Heart right ventricle (tissue), 16 donors: ENCODE measurements around the gene MRC2. TPM values are rescaled to one million over a fixed set of nuclear protein-coding genes. Genes with fewer than 3 reads are reported as not detected.
A peak's percentile ranks its signal among the peaks of the same experiment; 100 is the strongest.
"Not testable (repeated sequence)": the region's sequence is repeated elsewhere in the genome, so short reads cannot be mapped to it uniquely, and the experiment has no call there.

Source experiments
- ATAC-seq, 8 donors: fragments of 200-7000 bp; cut with Tn5 transposase; one replicate each; pipeline ENCODE4 v1.9.1; 2020; ENCODE audit warnings: mild to moderate bottlenecking in 8 of 8, moderate library complexity in 8 of 8, moderate number of reproducible peaks in 1 of 8
- DNase-seq, 2 donors: peaks; one replicate each; pipeline ENCODE4 v3.0.0-alpha.2; 2020
- H3K27ac ChIP-seq, 10 donors: fragments of 200-600 bp; sonication (generic) in 2 of 10; one replicate each; pipeline versions ENCODE4 v1.5.0 to v1.8.0; 2020 to 2022; ENCODE audit warnings: mild to moderate bottlenecking in 3 of 10
- H3K27me3 ChIP-seq, 7 donors: fragments of 200-600 bp; one replicate each; pipeline ENCODE4 v1.8.0; 2021 to 2022; ENCODE audit warnings: mild to moderate bottlenecking in 2 of 7
- H3K36me3 ChIP-seq, 9 donors: fragments of 200-600 bp; sonication (generic) in 1 of 9; one replicate each; pipeline versions ENCODE4 v1.5.0 to v1.8.0; 2020 to 2022; ENCODE audit warnings: mild to moderate bottlenecking in 2 of 9
- H3K4me1 ChIP-seq, 9 donors: fragments of 200-600 bp; sonication (generic) in 1 of 9; one replicate each; pipeline versions ENCODE4 v1.5.0 to v1.8.0; 2020 to 2022; ENCODE audit warnings: mild to moderate bottlenecking in 4 of 9
- H3K4me3 ChIP-seq, 10 donors: fragments of 200-600 bp; sonication (generic) in 2 of 10; one replicate each; pipeline versions ENCODE4 v1.5.0 to v1.8.0; 2020 to 2022; ENCODE audit warnings: mild to moderate bottlenecking in 7 of 10, moderate library complexity in 2 of 10
- H3K9me3 ChIP-seq, 11 donors: fragments of 200-600 bp in 10 of 11; sonication (generic) in 2 of 11; one replicate each; pipeline versions ENCODE4 v1.5.0 to v1.8.0; 2013 to 2022; ENCODE audit warnings: mild to moderate bottlenecking in 2 of 11, control low read depth in 1 of 11, moderate library complexity in 1 of 11
- WGBS, 2 donors: extraction: QIAGEN DNeasy Blood & Tissue Kit; methylation state at CpG; one replicate each; pipeline ENCODE4 v1.1.7; 2013; ENCODE audit warnings: inconsistent platforms in 1 of 2; 5-methylcytosine and 5-hydroxymethylcytosine counted together
- intact Hi-C, 10 donors: fragments of 100-400 bp; cut with DNase I; formaldehyde crosslinking; loops; one replicate each; pipeline versions ENCODE4 v1.11.1 to v1.14.2; 2022
- polyA plus RNA-seq, 2 donors: library from polyadenylated mRNA; stranded (reverse); fragments of 200-250 nt; gene quantifications; one replicate each; pipeline ENCODE4 v1.2.3, GENCODE V29; 2013
- total RNA-seq, 10 donors: library from RNA; stranded (reverse); fragmentation: NEBNext Ultra II Directional in 3 of 10; extraction: Animal tissue kit (Norgen Biotek cat#: 25700) in 3 of 10; gene quantifications; one replicate each; pipeline versions ENCODE4 v1.2.1 to v1.2.4, GENCODE V29; 2021 to 2023
- TF ChIP-seq, protein P1 (sequence below), 9 donors: fragments of 200-600 bp; sonication (generic) in 2 of 9; IDR thresholded peaks; one replicate each; pipeline versions ENCODE4 v1.5.0 to v1.8.0; 2021 to 2022; ENCODE audit warnings: antibody characterized with exemption in 9 of 9, mild to moderate bottlenecking in 5 of 9, moderate library complexity in 1 of 9
- donor health status: Arrhythmogenic right ventricular cardiomyopathy.
- donor health status: ischemic (EF 13 %, LVEDD 7.1; RV severe dilation, severe dysfunction).
- donor health status: healthy with polysubstance abuse.
- donor health status: DM: no; HTN: yes; CAD: no.
- donor health status: DM: no; HTN: no; CAD: no.
- donor health status: ischemic (EF 25% LVEDD 6.9; RV normal size, moderate dysfunction).
- donor health status: ischemic (EF 25% LVEDD 5.7; RV mildly dilated, moderate dysfunction).
- donor health status: healthy.
- donor health status: DM: yes; HTN: yes; CAD: no.
- donor health status: Ischemic cardiomyopathy.
- donor health status: ischemic (EF 35%, LVEDD 5.7; RV mildly dilated, moderate dysfunction).
- donor health status: nonischemic (EF 11% LVEDD 7.7; RV severe dilation, severe dysfunction).
- donor health status: DM: yes; HTN: yes; CAD: no.
- donor health status: PGD.
- donor health status: ischemic (EF 29% LVEDD 5.4; RV normal size, mild dysfunction).
- donor health status: nonischemic (EF 23%, LVEDD 6.1; RV moderate dilation, normal function).

Gene MRC2
- total and polyA plus RNA-seq, 12 donors: 15.2 to 46.4 (median 21.4) TPM

DNA sequence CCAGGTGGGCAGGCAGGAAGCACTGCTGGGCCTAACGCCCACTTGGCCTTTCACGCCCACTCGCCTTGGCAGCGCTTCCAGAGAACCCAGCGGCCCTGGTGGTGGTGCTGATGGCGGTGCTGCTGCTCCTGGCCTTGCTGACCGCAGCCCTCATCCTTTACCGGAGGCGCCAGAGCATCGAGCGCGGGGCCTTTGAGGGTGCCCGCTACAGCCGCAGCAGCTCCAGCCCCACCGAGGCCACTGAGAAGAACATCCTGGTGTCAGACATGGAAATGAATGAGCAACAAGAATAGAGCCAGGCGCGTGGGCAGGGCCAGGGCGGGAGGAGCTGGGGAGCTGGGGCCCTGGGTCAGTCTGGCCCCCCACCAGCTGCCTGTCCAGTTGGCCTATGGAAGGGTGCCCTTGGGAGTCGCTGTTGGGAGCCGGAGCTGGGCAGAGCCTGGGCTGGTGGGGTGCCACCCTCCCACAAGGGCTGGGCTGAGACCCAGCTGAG lies 64.7 kb downstream of the MRC2 start:
- ATAC-seq (no peak), DNase-seq (no peak)
- intact Hi-C loops: no loop called here
- Histone ChIP-seq H3K27ac (peak overlapping the region in 1 of 10 donors; percentile 27), H3K36me3 (peaks cover 0 to 28% (median 0%) of the 10 kb centered on the region in 9 donors), H3K9me3 (no peaks in the 10 kb centered on the region), H3K4me1 (peaks cover 0 to 40% (median 23%) of the 10 kb centered on the region in 9 donors), H3K4me3 (no peak overlapping the region), H3K27me3 (no peaks in the 10 kb centered on the region)
- TF ChIP-seq, protein P1, sequence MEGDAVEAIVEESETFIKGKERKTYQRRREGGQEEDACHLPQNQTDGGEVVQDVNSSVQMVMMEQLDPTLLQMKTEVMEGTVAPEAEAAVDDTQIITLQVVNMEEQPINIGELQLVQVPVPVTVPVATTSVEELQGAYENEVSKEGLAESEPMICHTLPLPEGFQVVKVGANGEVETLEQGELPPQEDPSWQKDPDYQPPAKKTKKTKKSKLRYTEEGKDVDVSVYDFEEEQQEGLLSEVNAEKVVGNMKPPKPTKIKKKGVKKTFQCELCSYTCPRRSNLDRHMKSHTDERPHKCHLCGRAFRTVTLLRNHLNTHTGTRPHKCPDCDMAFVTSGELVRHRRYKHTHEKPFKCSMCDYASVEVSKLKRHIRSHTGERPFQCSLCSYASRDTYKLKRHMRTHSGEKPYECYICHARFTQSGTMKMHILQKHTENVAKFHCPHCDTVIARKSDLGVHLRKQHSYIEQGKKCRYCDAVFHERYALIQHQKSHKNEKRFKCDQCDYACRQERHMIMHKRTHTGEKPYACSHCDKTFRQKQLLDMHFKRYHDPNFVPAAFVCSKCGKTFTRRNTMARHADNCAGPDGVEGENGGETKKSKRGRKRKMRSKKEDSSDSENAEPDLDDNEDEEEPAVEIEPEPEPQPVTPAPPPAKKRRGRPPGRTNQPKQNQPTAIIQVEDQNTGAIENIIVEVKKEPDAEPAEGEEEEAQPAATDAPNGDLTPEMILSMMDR (IDR thresholded peaks at IDR 0.05): no peak
- 95 to 96% methylated on average over 20 of the region's 20 CpGs for WGBS, 2 donors

DNA sequence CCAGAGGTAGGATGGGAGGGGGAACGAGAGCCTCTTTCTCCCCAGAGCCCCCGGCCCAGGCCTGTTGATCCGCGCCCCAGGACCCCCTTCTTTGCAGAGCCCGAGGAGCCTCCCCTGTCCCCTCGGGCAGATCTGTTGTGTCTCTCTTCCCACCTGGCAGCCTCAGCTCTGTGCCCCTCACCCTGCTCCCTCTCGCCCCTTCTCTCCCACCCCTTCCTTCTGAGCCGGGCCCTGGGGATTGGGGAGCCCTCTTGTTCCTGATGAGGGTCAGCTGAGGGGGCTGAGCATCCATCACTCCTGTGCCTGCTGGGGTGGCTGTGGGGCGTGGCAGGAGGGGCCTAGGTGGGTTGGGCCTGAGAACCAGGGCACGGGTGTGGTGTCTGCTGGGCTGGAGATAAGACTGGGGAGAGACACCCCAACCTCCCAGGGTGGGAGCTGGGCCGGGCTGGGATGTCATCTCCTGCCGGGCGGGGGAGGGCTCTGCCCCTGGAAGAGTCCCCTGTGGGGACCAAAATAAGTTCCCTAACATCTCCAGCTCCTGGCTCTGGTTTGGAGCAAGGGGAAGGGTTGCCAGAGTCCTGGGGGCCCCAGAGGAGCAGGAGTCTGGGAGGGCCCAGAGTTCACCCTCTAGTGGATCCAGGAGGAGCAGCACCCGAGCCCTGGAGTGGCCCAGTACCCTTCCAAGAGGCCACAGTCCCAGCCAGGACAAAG lies 65.4 kb downstream of the MRC2 start:
- TF ChIP-seq, protein P1 (IDR thresholded peaks at IDR 0.05): peak in 7 of 9 donors; percentile 36 to 53 (median 37)
- Histone ChIP-seq H3K4me1 (peaks cover 0 to 47% (median 24%) of the 10 kb centered on the region in 9 donors), H3K27me3 (no peaks in the 10 kb centered on the region), H3K36me3 (peaks cover 0 to 27% (median 0%) of the 10 kb centered on the region in 9 donors), H3K9me3 (no peaks in the 10 kb centered on the region), H3K27ac (peak overlapping the region in 1 of 10 donors; percentile 27), H3K4me3 (no peak overlapping the region)
- WGBS, 2 donors: 83 to 89% methylated on average over 14 of the region's 14 CpGs
- peak in 2 of 8 donors; percentile 27 to 31 for ATAC-seq
- DNase-seq: no peak
- intact Hi-C loops: no loop called here

GRCh38 chr17:62693616-62694409 lies 66.3 kb downstream of the MRC2 start:
- DNase-seq (no peak), ATAC-seq (peak in 1 of 8 donors; percentile 4)
- TF ChIP-seq, protein P1 (IDR thresholded peaks at IDR 0.05): no peak
- intact Hi-C loops: no loop called here
- H3K36me3 ChIP-seq: peaks cover 0 to 18% (median 0%) of the 10 kb centered on the region in 9 donors
- H3K9me3 ChIP-seq: no peaks in the 10 kb centered on the region
- H3K4me3 ChIP-seq: no peak overlapping the region
- peak overlapping the region in 6 of 10 donors; percentile 27 to 87 (median 48) for H3K27ac ChIP-seq
- H3K4me1 ChIP-seq: peaks cover 0 to 50% (median 24%) of the 10 kb centered on the region in 9 donors
- no peaks in the 10 kb centered on the region for H3K27me3 ChIP-seq
- 75 to 79% methylated on average over 19 of the region's 19 CpGs for WGBS, 2 donors

DNA sequence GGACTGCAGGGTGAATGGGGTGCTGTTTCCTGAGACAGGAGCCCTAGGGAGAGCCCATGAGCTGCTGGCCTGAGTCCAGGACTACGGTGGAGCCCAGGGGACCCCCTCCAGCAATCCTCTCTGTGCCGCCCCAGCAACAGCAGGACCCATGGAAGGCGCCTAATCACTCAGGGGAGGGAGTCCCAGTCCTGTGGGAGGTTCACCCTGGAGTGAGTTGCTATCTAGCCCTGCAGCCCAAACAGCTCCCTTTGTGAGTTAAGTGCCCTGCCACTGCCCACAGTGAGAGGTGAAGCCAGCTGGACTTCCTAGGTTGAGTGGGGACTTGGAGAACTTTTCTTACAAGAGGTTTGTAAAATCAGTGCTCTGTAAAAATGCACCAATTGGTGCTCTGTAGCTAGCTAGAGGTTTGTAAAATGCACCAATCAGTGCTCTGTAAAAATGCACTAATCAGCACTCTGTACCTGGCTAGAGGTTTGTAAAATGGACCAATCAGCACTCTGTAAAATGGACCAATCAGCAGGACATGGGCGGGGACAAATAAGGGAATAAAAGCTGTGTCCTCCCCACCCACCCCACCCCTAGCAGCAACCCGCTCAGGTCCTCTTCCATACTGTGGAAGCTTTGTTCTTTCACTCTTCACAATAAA lies 67.7 kb downstream of the MRC2 start:
- intact Hi-C loops, DNase-seq, H3K9me3 ChIP-seq, H3K27me3 ChIP-seq, H3K36me3 ChIP-seq: not testable (repeated sequence)
- 73 to 75% methylated on average over 5 of the region's 5 CpGs for WGBS, 2 donors
- peak in 3 of 8 donors; percentile 8 to 23 (median 11) for ATAC-seq
- peaks cover 0 to 50% (median 24%) of the 10 kb centered on the region in 9 donors for H3K4me1 ChIP-seq
- H3K4me3 ChIP-seq: peak overlapping the region in 4 of 10 donors; percentile 12 to 17 (median 16)
- peak overlapping the region in 9 of 10 donors; percentile 3 to 87 (median 67) for H3K27ac ChIP-seq
